ENCODE results near the gene DMD. TPM values are rescaled to one million over a fixed set of nuclear protein-coding genes. Genes with fewer than 3 reads are reported as not detected.

Gene DMD
- total and polyA plus RNA-seq, 8 donors, result 6.8 to 117 (median 44.2) TPM

DNA sequence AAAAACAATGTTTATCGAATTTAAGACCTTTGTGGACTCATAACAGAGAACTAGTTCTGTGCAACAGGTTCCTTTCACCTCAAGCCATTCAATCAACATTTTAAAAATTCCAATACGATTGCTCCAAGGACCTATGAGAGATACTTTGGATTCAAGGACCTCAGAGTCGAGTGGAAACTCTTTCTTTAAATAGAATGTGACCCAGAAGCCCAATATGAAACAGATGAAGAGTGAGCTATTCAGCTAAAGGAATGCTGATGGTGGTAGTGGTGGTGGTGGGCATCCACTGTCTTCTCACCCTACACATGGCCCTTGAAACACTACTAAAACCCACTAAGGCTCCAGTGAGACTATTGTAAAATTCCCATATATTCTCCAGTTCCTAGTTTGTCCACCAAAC, 257.2 kb downstream of the DMD start:
- DNase-seq, result no peak
- 51 to 81% (median 69%) methylated on average over 3 of the region's 3 CpGs for WGBS, 5 donors

GRCh38 chrX:32948130-32948529, 263.2 kb downstream of the DMD start:
- intact Hi-C loops (cut with DNase I; ENCODE audit: low total_unique reads), result no loop called here
- H3K4me1 ChIP-seq, result no peaks in the 10 kb centered on the region
- no peak for TF ChIP-seq CTCF (IDR thresholded peaks at IDR 0.05)
- no peak for TF ChIP-seq POLR2A (IDR thresholded peaks at IDR 0.05)
- TF ChIP-seq EP300 (IDR thresholded peaks at IDR 0.05), result no peak
- no peak for TF ChIP-seq POLR2AphosphoS5 (IDR thresholded peaks at IDR 0.05)
- 55 to 82% (median 70%) methylated on average over 2 of the region's 2 CpGs for WGBS, 5 donors
- H3K36me3 ChIP-seq, result no peaks in the 10 kb centered on the region
- no peak overlapping the region for H3K27ac ChIP-seq
- H3K27me3 ChIP-seq, result no peaks in the 10 kb centered on the region
- no peak overlapping the region for H3K4me3 ChIP-seq
- H3K9me3 ChIP-seq, result no peaks in the 10 kb centered on the region
- DNase-seq, result no peak

More for the DNA sequence above, 257.2 kb downstream of the DMD start:
- Histone ChIP-seq H3K4me1 (no peaks in the 10 kb centered on the region), H3K4me3 (no peak overlapping the region), H3K36me3 (no peaks in the 10 kb centered on the region), H3K27ac (no peak overlapping the region), H3K9me3 (no peaks in the 10 kb centered on the region), H3K27me3 (no peaks in the 10 kb centered on the region)
- TF ChIP-seq CTCF (IDR thresholded peaks at IDR 0.05) (no peak), POLR2AphosphoS5 (IDR thresholded peaks at IDR 0.05) (no peak), EP300 (IDR thresholded peaks at IDR 0.05) (no peak), POLR2A (IDR thresholded peaks at IDR 0.05) (no peak)
- intact Hi-C loops (cut with DNase I; ENCODE audit: low total_unique reads), result no loop called here

- 14 to 45% (median 29%) methylated on average over 3 of the region's 3 CpGs for WGBS, 5 donors
- Histone ChIP-seq H3K9me3 (no peaks in the 10 kb centered on the region), H3K4me3 (no peak overlapping the region), H3K36me3 (no peaks in the 10 kb centered on the region), H3K27me3 (no peaks in the 10 kb centered on the region), H3K4me1 (no peaks in the 10 kb centered on the region), H3K27ac (no peak overlapping the region)
- intact Hi-C loops (cut with DNase I; ENCODE audit: low total_unique reads), result no loop called here
- no peak for TF ChIP-seq POLR2A (IDR thresholded peaks at IDR 0.05)
- no peak for TF ChIP-seq CTCF (IDR thresholded peaks at IDR 0.05)
- TF ChIP-seq EP300 (IDR thresholded peaks at IDR 0.05), result no peak
- no peak for TF ChIP-seq POLR2AphosphoS5 (IDR thresholded peaks at IDR 0.05)
- peak in 1 of 2 donors; percentile 16 for DNase-seq
Measured at GRCh38 chrX:32937043-32937442, 274.3 kb downstream of the DMD start.

DNA sequence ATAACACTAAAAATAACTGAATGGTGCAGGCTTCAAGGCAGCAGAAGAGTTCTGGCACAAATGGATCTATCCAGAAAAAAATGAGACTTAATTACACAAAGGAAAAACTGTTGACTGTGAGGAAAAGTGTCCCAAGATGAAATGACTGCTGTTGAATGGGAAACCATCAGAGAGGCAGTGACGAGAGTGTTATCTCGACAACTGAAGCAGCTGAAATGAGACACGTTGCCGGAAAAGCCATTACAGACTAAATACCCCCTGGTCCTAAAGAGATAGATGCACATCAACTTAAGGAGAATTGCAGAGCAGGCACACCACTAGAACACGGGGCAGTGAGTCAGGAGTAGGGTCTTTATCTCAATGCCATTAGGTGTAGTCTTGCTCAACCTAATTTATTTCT, 277.8 kb downstream of the DMD start:
- no peaks in the 10 kb centered on the region for H3K9me3 ChIP-seq
- no peaks in the 10 kb centered on the region for H3K4me1 ChIP-seq
- intact Hi-C loops (cut with DNase I; ENCODE audit: low total_unique reads), result no loop called here
- no peaks in the 10 kb centered on the region for H3K36me3 ChIP-seq
- 46 to 72% (median 57%) methylated on average over 5 of the region's 5 CpGs for WGBS, 5 donors
- H3K27ac ChIP-seq, result no peak overlapping the region
- no peak for DNase-seq
- TF ChIP-seq POLR2A (IDR thresholded peaks at IDR 0.05), result no peak
- TF ChIP-seq EP300 (IDR thresholded peaks at IDR 0.05), result no peak
- no peak for TF ChIP-seq CTCF (IDR thresholded peaks at IDR 0.05)
- no peak for TF ChIP-seq POLR2AphosphoS5 (IDR thresholded peaks at IDR 0.05)
- no peak overlapping the region for H3K4me3 ChIP-seq
- H3K27me3 ChIP-seq, result no peaks in the 10 kb centered on the region
